ENCODE measurements around the gene TMEM82. TPM values are rescaled to one million over a fixed set of nuclear protein-coding genes. Genes with fewer than 3 reads are reported as not detected.

The TMEM82 gene
- total and polyA plus RNA-seq, 9 of the 15 experiments (the other 6 are each of a cell fraction or from before 2014, with no cell fraction given) = not detected

DNA sequence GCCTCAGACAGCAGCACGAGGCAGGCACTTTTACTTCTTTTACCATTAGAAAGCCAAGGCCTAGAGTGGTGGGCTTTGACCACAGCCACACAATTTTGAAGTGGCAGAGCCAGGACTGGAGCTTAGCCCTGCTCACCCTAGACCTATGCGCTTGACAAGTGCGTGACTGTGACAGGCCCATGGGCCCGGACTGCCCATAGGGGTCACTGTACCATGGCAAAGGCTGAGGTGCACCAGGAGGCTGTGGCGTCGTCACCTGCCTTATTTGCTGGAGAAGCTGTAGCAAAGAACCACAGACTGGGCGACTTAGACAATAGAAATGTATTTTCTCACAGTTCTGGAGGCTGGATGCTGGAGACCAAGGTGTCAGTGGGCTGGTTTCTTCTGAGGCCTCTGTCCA lies 2.6 kb upstream of the TMEM82 start:
- H3K9me3 ChIP-seq (replicated peaks; ENCODE audit: control insufficient read depth, insufficient read depth, low read depth, low read length) = no peaks in the 10 kb centered on the region
- H3K4me1 ChIP-seq (replicated peaks in 1 of 2; ENCODE audit: control insufficient read depth in 2 of 2, insufficient read depth in 2 of 2, low read length in 2 of 2) = peaks cover 3 to 69% of the 10 kb centered on the region in 2 experiments; a peak in 4 of 5 replicates
- ChIA-PET POLR2A (interaction anchor here (0.6 kb wide), 1 partner anchor 440 kb away, joined by 6 read pairs; no protein-coding TSS in a partner anchor), CTCF (ENCODE audit: low intra/inter-chr PET ratio) (no interaction called here)
- no TSS peak for BruUV-seq (replicated peaks)
- H3K9me1 ChIP-seq (ENCODE audit: control insufficient read depth, insufficient read depth, low read length) = no peaks in the 10 kb centered on the region
- no peak overlapping the region for H3K9ac ChIP-seq (ENCODE audit: insufficient read depth in 1 of 2, low read depth in 2 of 2, low read length in 2 of 2)
- 0 out of 3 replicates have a peak, but pooled peaks cover 4% of the 10 kb centered on the region for H3K36me3 ChIP-seq (ENCODE audit: control insufficient read depth, insufficient read depth, low read length)
- TF ChIP-seq, protein P1, sequence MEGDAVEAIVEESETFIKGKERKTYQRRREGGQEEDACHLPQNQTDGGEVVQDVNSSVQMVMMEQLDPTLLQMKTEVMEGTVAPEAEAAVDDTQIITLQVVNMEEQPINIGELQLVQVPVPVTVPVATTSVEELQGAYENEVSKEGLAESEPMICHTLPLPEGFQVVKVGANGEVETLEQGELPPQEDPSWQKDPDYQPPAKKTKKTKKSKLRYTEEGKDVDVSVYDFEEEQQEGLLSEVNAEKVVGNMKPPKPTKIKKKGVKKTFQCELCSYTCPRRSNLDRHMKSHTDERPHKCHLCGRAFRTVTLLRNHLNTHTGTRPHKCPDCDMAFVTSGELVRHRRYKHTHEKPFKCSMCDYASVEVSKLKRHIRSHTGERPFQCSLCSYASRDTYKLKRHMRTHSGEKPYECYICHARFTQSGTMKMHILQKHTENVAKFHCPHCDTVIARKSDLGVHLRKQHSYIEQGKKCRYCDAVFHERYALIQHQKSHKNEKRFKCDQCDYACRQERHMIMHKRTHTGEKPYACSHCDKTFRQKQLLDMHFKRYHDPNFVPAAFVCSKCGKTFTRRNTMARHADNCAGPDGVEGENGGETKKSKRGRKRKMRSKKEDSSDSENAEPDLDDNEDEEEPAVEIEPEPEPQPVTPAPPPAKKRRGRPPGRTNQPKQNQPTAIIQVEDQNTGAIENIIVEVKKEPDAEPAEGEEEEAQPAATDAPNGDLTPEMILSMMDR (IDR thresholded peaks at IDR 0.05 in 2 of 3, conservative IDR thresholded peaks at IDR 0.05 in 1 of 3; ENCODE audit: insufficient read depth in 2 of 3, low read depth in 1 of 3, low read length in 3 of 3) = peak; percentile 33 to 61 (median 38); a peak in 4 of 6 replicates
- no peak for TF ChIP-seq ZC3H8 (IDR thresholded peaks at IDR 0.05)
- 0 out of 2 replicates have a peak, but pooled peaks have one; percentile 16 for TF ChIP-seq EHMT2 (IDR thresholded peaks at IDR 0.05)
- TF ChIP-seq ZBTB33 (CRISPR knock-in tag; IDR thresholded peaks at IDR 0.05) = 0 out of 2 replicates have a peak, but pooled peaks have one; percentile 17
- no peak for TF ChIP-seq RBM39 (optimal IDR thresholded peaks at IDR 0.05; ENCODE audit: low read depth, low read length)
- TF ChIP-seq, protein P2, sequence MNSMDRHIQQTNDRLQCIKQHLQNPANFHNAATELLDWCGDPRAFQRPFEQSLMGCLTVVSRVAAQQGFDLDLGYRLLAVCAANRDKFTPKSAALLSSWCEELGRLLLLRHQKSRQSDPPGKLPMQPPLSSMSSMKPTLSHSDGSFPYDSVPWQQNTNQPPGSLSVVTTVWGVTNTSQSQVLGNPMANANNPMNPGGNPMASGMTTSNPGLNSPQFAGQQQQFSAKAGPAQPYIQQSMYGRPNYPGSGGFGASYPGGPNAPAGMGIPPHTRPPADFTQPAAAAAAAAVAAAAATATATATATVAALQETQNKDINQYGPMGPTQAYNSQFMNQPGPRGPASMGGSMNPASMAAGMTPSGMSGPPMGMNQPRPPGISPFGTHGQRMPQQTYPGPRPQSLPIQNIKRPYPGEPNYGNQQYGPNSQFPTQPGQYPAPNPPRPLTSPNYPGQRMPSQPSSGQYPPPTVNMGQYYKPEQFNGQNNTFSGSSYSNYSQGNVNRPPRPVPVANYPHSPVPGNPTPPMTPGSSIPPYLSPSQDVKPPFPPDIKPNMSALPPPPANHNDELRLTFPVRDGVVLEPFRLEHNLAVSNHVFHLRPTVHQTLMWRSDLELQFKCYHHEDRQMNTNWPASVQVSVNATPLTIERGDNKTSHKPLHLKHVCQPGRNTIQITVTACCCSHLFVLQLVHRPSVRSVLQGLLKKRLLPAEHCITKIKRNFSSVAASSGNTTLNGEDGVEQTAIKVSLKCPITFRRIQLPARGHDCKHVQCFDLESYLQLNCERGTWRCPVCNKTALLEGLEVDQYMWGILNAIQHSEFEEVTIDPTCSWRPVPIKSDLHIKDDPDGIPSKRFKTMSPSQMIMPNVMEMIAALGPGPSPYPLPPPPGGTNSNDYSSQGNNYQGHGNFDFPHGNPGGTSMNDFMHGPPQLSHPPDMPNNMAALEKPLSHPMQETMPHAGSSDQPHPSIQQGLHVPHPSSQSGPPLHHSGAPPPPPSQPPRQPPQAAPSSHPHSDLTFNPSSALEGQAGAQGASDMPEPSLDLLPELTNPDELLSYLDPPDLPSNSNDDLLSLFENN (IDR thresholded peaks at IDR 0.05; ENCODE audit: low read depth in 2 of 2, low read length in 2 of 2) = no peak
- ATAC-seq = peak; percentile 49
- H3K27ac ChIP-seq (ENCODE audit: extremely low read depth, low read depth, low read length) = no peak overlapping the region
- no peaks in the 10 kb centered on the region; the same call in none of the 2 replicates for H4K20me1 ChIP-seq (replicated peaks; ENCODE audit: control insufficient read depth, insufficient read depth, low read length)
- H3K4me2 ChIP-seq (ENCODE audit: insufficient read depth, low read length) = no peak overlapping the region
- 40% methylated on average over 7 of the region's 7 CpGs for WGBS (ENCODE audit: insufficient coverage, low coverage, missing lambda C conversion rate)
- peak; percentile 71 for FAIRE-seq
- peak in 1 of 4 experiments; percentile 32 for DNase-seq (ENCODE audit: extremely low read depth in 1 of 4, low spot score in 3 of 4)
- H3K27me3 ChIP-seq (ENCODE audit: control insufficient read depth in 2 of 2, insufficient read depth in 2 of 2, low read length in 2 of 2) = no peaks in the 10 kb centered on the region
- intact Hi-C loops (cut with micrococcal nuclease) = no loop called here
- H3K4me3 ChIP-seq = no peak overlapping the region
- in situ Hi-C loops (cut with MboI) = no loop called here
- H3K79me2 ChIP-seq (ENCODE audit: control insufficient read depth, insufficient read depth, low read length) = no peaks in the 10 kb centered on the region
- no peak overlapping the region for H2AFZ ChIP-seq (ENCODE audit: low read depth, low read length)
